ENCODE measurements around the gene GID8.
"Not testable (repeated sequence)": the region's sequence is repeated elsewhere in the genome, so short reads cannot be mapped to it uniquely, and the experiment has no call there.

GID8 gene

GRCh38 chr20:62959998-62960436, 22.1 kb downstream of the GID8 start:
- DNase-seq = no peak

- not testable (repeated sequence) for DNase-seq
Measured at GRCh38 chr20:62960446-62961309, 22.7 kb downstream of the GID8 start.

- DNase-seq = no peak
Measured at GRCh38 chr20:62961310-62961783, 23.4 kb downstream of the GID8 start.

GRCh38 chr20:62961799-62962198, 23.9 kb downstream of the GID8 start:
- DNase-seq = no peak

- no peak for DNase-seq
Measured at GRCh38 chr20:62962221-62962879, 24.4 kb downstream of the GID8 start.

GRCh38 chr20:62962891-62963613, 25.1 kb downstream of the GID8 start:
- no peak for DNase-seq

- DNase-seq = no peak
Measured at GRCh38 chr20:62963614-62964397, 25.9 kb downstream of the GID8 start.

- DNase-seq = no peak
Measured at GRCh38 chr20:62964700-62965099, 26.8 kb downstream of the GID8 start.

- DNase-seq = no peak
Measured at GRCh38 chr20:62965363-62965771, 27.4 kb downstream of the GID8 start.

GRCh38 chr20:62966212-62967148, 28.5 kb downstream of the GID8 start:
- DNase-seq = no peak

- no peak for DNase-seq
Measured at GRCh38 chr20:62967149-62967501, 29.2 kb downstream of the GID8 start.

- no peak for DNase-seq
Measured at GRCh38 chr20:62967628-62968351, 29.8 kb downstream of the GID8 start.

GRCh38 chr20:62968378-62969178, 30.6 kb downstream of the GID8 start:
- no peak for DNase-seq

GRCh38 chr20:62969179-62969760, 31.3 kb downstream of the GID8 start:
- no peak for DNase-seq

- no peak for DNase-seq
Measured at GRCh38 chr20:62969939-62970306, 32.0 kb downstream of the GID8 start.

- no peak for DNase-seq
Measured at GRCh38 chr20:62970307-62971210, 32.6 kb downstream of the GID8 start.

GRCh38 chr20:62971211-62971949, 33.4 kb downstream of the GID8 start:
- no peak for DNase-seq
